HepG2 (cell line): ENCODE data around the gene UBAP2L. TPM values are rescaled to one million over a fixed set of nuclear protein-coding genes. Genes with fewer than 3 reads are reported as not detected.

Source experiments
- ETV5 ChIP-seq: IDR thresholded peaks from 2 replicates; pipeline ENCODE4 v1.6.1; 2018; ENCODE audit warnings: missing biosample characterization, missing genetic modification reagents, inconsistent platforms, borderline replicate concordance
- KLF13 ChIP-seq: sonication (generic); formaldehyde crosslinking; IDR thresholded peaks from 2 replicates; pipeline ENCODE4 v1.4.0; 2020; ENCODE audit warnings: mild to moderate bottlenecking, missing genetic modification reagents
- NFYC ChIP-seq: IDR thresholded peaks from 2 replicates; pipeline ENCODE4 v1.6.1; 2016; ENCODE audit warnings: missing genetic modification reagents, missing compliant biosample characterization
- NRL ChIP-seq: sonication (generic); formaldehyde crosslinking; IDR thresholded peaks from 2 replicates; pipeline ENCODE4 v1.5.0; 2020; ENCODE audit warnings: missing genetic modification reagents, mild to moderate bottlenecking, moderate library complexity, borderline replicate concordance
- ONECUT2 ChIP-seq: sonication (generic); formaldehyde crosslinking; IDR thresholded peaks from 2 replicates; pipeline ENCODE4 v1.4.0; 2020; ENCODE audit warnings: missing genetic modification reagents
- PLRG1 ChIP-seq: fragments of 450-650 bp; conservative IDR thresholded peaks from 2 replicates; pipeline ENCODE4 v1.6.1; 2016
- RELA ChIP-seq: sonication (generic); formaldehyde crosslinking; IDR thresholded peaks from 2 replicates; pipeline ENCODE4 v1.4.0; 2020; ENCODE audit warnings: missing genetic modification reagents
- STAT5B ChIP-seq: sonication (generic); formaldehyde crosslinking; IDR thresholded peaks from 2 replicates; pipeline ENCODE4 v1.4.0; 2020; ENCODE audit warnings: missing genetic modification reagents
- TAF15 ChIP-seq: fragments of 200-400 bp; formaldehyde crosslinking; IDR thresholded peaks from one replicate; pipeline ENCODE4 v1.6.1; 2018; ENCODE audit warnings: mild to moderate bottlenecking, low read depth, low read length; ENCODE audit not compliant: poor library complexity, severe bottlenecking
- ZBTB39 ChIP-seq: sonication (generic); formaldehyde crosslinking; IDR thresholded peaks from 2 replicates; pipeline ENCODE4 v1.5.0; 2020; ENCODE audit warnings: missing genetic modification reagents
- ZBTB7A ChIP-seq: sonication (generic); formaldehyde crosslinking; IDR thresholded peaks from 2 replicates; pipeline ENCODE4 v1.8.0; 2022; ENCODE audit warnings: mild to moderate bottlenecking, missing genetic modification reagents
- ZBTB8A ChIP-seq: sonication (generic); formaldehyde crosslinking; IDR thresholded peaks from 2 replicates; pipeline ENCODE4 v1.4.0; 2020; ENCODE audit warnings: mild to moderate bottlenecking, low read depth, missing genetic modification reagents, borderline replicate concordance
- ZMYM4 ChIP-seq: sonication (generic); formaldehyde crosslinking; IDR thresholded peaks from 2 replicates; pipeline ENCODE4 v1.8.1; 2023; ENCODE audit warnings: mild to moderate bottlenecking, missing genetic modification reagents
- ZNF383 ChIP-seq: sonication (generic); formaldehyde crosslinking; IDR thresholded peaks from 2 replicates; pipeline ENCODE4 v1.4.0; 2020; ENCODE audit warnings: missing genetic modification reagents, mild to moderate bottlenecking, borderline replicate concordance
- ZNF547 ChIP-seq: sonication (generic); formaldehyde crosslinking; IDR thresholded peaks from 2 replicates; pipeline ENCODE4 v1.5.1; 2020; ENCODE audit warnings: mild to moderate bottlenecking, missing genetic modification reagents
- polyA plus RNA-seq, 8 experiments: library from polyadenylated mRNA; depleted of rRNA in 3 of 8; stranded (reverse) in 7 of 8; unstranded in 1 of 8; fragments of >200 nt; fragmentation: Illumina TruSeq in 4 of 8; extraction: Trizol in 4 of 8; gene quantifications; 2 replicates each; pipeline versions ENCODE4 v1.2.1 to v1.2.3, GENCODE V29; 2011 to 2016; ENCODE audit warnings: low read depth in 4 of 8, missing spikeins in 1 of 8, mixed read lengths in 1 of 8; ENCODE audit not compliant: insufficient read depth in 1 of 8
- total RNA-seq, 5 experiments: library from RNA; depleted of rRNA; stranded (reverse); fragments of >200 nt; fragmentation: Illumina TruSeq; extraction: Trizol; gene quantifications; 2 replicates each; pipeline ENCODE4 v1.2.3, GENCODE V29; 2016; ENCODE audit warnings: low read depth in 1 of 5
- TF ChIP-seq, protein P1 (sequence below), 2 experiments: fragments of 450-650 bp in 1 of 2; sonication (generic) in 1 of 2; formaldehyde crosslinking; IDR thresholded peaks; 2 replicates each; pipeline versions ENCODE4 v1.5.0 to v1.8.0; 2020 to 2022; ENCODE audit warnings: mild to moderate bottlenecking in 1 of 2, missing genetic modification reagents in 1 of 2
- TF ChIP-seq, protein P2 (sequence below): sonication (generic); formaldehyde crosslinking; IDR thresholded peaks from 2 replicates; pipeline ENCODE4 v1.9.0; 2021; ENCODE audit warnings: missing genetic modification reagents, mild to moderate bottlenecking, borderline replicate concordance
- TF ChIP-seq, protein P3 (sequence below): sonication (generic); formaldehyde crosslinking; conservative IDR thresholded peaks from 2 replicates; pipeline ENCODE4 v1.8.1; 2023; ENCODE audit warnings: missing genetic modification reagents
- TF ChIP-seq, protein P4 (sequence below): sonication (generic); formaldehyde crosslinking; IDR thresholded peaks from 2 replicates; pipeline ENCODE4 v1.5.1; 2020; ENCODE audit warnings: missing genetic modification reagents, mild to moderate bottlenecking, borderline replicate concordance

The UBAP2L gene
- total and polyA plus RNA-seq, 2 of the 13 experiments (the other 11 are each of a cell fraction or from before 2014, with no cell fraction given), result 74.2 to 159 TPM

DNA sequence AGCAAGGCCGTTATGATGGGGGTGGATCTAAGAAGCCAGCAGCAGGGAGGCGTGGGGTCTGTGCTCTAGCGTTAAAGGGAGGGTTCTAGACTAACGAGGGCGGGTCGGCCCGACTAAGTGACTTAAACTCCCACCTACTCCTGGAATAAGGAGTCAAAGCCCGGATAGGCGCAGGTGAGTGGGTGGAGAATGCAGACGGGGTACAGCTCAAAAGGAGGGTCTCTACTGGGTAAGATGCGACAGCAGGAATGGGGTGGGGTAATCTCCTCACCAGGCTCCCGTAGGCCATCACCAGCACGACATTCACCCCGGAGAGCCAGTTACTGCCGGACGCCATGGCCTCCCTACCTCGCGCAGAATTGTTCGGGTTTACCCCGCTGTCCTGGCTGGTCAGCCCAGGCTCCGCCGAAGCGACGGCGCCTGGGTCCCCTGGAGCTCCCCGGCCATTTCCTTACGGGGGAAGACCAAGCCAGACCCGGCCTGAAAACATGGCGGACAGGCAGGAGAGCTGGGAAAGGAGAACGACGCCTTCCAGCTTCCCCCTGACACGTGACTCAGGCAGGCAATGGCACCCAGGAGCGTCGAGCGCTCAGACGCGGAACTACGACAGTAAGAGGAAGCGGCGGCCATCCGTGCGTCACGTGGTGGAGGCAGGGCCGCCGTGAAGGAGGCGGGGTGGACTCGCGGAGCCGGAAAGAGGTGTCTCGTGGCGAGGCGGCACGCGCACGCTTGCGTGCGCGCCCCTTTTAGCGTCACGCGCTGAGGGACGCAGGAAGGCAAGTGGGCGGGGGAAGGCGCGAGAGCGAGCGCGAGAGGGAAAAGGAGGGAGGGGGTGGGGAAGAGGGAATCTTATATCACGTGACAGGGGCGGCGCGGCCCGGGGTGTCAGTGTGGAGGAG lies at the start of gene UBAP2L (continued):
- TF ChIP-seq, protein P1, sequence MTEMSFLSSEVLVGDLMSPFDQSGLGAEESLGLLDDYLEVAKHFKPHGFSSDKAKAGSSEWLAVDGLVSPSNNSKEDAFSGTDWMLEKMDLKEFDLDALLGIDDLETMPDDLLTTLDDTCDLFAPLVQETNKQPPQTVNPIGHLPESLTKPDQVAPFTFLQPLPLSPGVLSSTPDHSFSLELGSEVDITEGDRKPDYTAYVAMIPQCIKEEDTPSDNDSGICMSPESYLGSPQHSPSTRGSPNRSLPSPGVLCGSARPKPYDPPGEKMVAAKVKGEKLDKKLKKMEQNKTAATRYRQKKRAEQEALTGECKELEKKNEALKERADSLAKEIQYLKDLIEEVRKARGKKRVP (CRISPR knock-in tag; IDR thresholded peaks at IDR 0.05), result peak in 1 of 2 experiments; percentile 77; a peak in 2 of 4 replicates
- peak; percentile 89 for TF ChIP-seq ZMYM4 (CRISPR knock-in tag)
- peak; percentile 77; the same call in 1 of the 2 replicates for TF ChIP-seq KLF13 (CRISPR knock-in tag)
- peak; percentile 31; the same call in 1 of the 2 replicates for TF ChIP-seq ZBTB8A
- no peak for TF ChIP-seq ZNF383
- 0 out of 2 replicates have a peak, but pooled peaks have one; percentile 54 for TF ChIP-seq RELA (CRISPR knock-in tag)
- no peak for TF ChIP-seq ZBTB7A (CRISPR knock-in tag)
- peak; percentile 81 for TF ChIP-seq ZNF547 (CRISPR knock-in tag)
- peak; percentile 69 for TF ChIP-seq NFYC (CRISPR knock-in tag)
- TF ChIP-seq ONECUT2 (CRISPR knock-in tag), result no peak
- TF ChIP-seq PLRG1, result no peak
- TF ChIP-seq, protein P2, sequence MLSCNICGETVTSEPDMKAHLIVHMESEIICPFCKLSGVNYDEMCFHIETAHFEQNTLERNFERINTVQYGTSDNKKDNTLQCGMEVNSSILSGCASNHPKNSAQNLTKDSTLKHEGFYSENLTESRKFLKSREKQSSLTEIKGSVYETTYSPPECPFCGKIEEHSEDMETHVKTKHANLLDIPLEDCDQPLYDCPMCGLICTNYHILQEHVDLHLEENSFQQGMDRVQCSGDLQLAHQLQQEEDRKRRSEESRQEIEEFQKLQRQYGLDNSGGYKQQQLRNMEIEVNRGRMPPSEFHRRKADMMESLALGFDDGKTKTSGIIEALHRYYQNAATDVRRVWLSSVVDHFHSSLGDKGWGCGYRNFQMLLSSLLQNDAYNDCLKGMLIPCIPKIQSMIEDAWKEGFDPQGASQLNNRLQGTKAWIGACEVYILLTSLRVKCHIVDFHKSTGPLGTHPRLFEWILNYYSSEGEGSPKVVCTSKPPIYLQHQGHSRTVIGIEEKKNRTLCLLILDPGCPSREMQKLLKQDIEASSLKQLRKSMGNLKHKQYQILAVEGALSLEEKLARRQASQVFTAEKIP (CRISPR knock-in tag), result no peak
- TF ChIP-seq ETV5 (CRISPR knock-in tag), result peak; percentile 87
- TF ChIP-seq NRL, result peak; percentile 95
- TF ChIP-seq TAF15, result no peak
- TF ChIP-seq, protein P3, sequence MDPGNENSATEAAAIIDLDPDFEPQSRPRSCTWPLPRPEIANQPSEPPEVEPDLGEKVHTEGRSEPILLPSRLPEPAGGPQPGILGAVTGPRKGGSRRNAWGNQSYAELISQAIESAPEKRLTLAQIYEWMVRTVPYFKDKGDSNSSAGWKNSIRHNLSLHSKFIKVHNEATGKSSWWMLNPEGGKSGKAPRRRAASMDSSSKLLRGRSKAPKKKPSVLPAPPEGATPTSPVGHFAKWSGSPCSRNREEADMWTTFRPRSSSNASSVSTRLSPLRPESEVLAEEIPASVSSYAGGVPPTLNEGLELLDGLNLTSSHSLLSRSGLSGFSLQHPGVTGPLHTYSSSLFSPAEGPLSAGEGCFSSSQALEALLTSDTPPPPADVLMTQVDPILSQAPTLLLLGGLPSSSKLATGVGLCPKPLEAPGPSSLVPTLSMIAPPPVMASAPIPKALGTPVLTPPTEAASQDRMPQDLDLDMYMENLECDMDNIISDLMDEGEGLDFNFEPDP (CRISPR knock-in tag), result no peak
- TF ChIP-seq ZBTB39 (CRISPR knock-in tag), result peak; percentile 56; the same call in 1 of the 2 replicates
- TF ChIP-seq, protein P4, sequence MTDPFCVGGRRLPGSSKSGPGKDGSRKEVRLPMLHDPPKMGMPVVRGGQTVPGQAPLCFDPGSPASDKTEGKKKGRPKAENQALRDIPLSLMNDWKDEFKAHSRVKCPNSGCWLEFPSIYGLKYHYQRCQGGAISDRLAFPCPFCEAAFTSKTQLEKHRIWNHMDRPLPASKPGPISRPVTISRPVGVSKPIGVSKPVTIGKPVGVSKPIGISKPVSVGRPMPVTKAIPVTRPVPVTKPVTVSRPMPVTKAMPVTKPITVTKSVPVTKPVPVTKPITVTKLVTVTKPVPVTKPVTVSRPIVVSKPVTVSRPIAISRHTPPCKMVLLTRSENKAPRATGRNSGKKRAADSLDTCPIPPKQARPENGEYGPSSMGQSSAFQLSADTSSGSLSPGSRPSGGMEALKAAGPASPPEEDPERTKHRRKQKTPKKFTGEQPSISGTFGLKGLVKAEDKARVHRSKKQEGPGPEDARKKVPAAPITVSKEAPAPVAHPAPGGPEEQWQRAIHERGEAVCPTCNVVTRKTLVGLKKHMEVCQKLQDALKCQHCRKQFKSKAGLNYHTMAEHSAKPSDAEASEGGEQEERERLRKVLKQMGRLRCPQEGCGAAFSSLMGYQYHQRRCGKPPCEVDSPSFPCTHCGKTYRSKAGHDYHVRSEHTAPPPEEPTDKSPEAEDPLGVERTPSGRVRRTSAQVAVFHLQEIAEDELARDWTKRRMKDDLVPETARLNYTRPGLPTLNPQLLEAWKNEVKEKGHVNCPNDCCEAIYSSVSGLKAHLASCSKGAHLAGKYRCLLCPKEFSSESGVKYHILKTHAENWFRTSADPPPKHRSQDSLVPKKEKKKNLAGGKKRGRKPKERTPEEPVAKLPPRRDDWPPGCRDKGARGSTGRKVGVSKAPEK (CRISPR knock-in tag), result no peak
- 0 out of 2 replicates have a peak, but pooled peaks have one; percentile 44 for TF ChIP-seq STAT5B
